Vagina (tissue), 2 donors: ENCODE data around the gene CDKN2B.

Experiments
- CTCF ChIP-seq, 3 experiments: fragments of 450-650 bp in 2 of 3; fragments of 200-600 bp in 1 of 3; sonication (generic) in 1 of 3; IDR thresholded peaks; one replicate each; pipeline ENCODE4 v1.5.1; 2017 to 2019; ENCODE audit warnings: antibody characterized with exemption in 3 of 3, mild to moderate bottlenecking in 2 of 3, moderate library complexity in 2 of 3
- POLR2A ChIP-seq, 2 donors: fragments of 450-650 bp; IDR thresholded peaks; one replicate each; pipeline ENCODE4 v1.6.1; 2017; ENCODE audit warnings: antibody characterized with exemption in 2 of 2, mild to moderate bottlenecking in 2 of 2, moderate library complexity in 2 of 2

GRCh38 chr9:22008384-22008716 lies 755 bp downstream of the CDKN2B start:
- TF ChIP-seq CTCF (IDR thresholded peaks at IDR 0.05) (no peak), POLR2A (IDR thresholded peaks at IDR 0.05) (no peak)
